HCT116 (cell line): ENCODE results near the gene C20orf204. TPM values are rescaled to one million over a fixed set of nuclear protein-coding genes. Genes with fewer than 3 reads are reported as not detected.

ENCODE experiments used
- ATAC-seq: fragments of 200-7000 bp; cut with Tn5 transposase; 2 replicates; pipeline ENCODE4 v1.9.1; 2020; ENCODE audit warnings: mild to moderate bottlenecking, moderate library complexity
- BruUV-seq: library from RNA; stranded (reverse); fragments of 400-500 nt; replicated peaks from 2 replicates; lab custom pipeline; 2021; lab: Mats Ljungman, UMichigan
- CTCF ChIA-PET: fragments of 300-600 bp; sonication (Branson Sonifier 250); formaldehyde crosslinking; loops from one replicate; lab custom pipeline; 2021; ENCODE audit warnings: antibody characterized with exemption; lab: Charles Lee
- POLR2A ChIA-PET: fragments of 300-600, 350-600 bp; sonication (Branson Sonifier 250); formaldehyde crosslinking; loops from one replicate; lab custom pipeline; 2021; ENCODE audit warnings: antibody characterized with exemption; lab: Charles Lee
- RAD21 ChIA-PET, 2 experiments: fragments of 300-600 bp; sonication (Branson Sonifier 250); formaldehyde crosslinking; loops; one replicate each; lab custom pipeline; 2023; ENCODE audit warnings: low total read pairs in 2 of 2; ENCODE audit not compliant: uncharacterized antibody in 2 of 2, unreplicated experiment in 2 of 2, low non-redundant PET in 1 of 2; lab: Charles Lee
- DNase-seq: peaks from one replicate; pipeline ENCODE4 v3.0.0-alpha.2; 2010; ENCODE audit warnings: low read depth, low spot score
- H2AFZ ChIP-seq: fragments of 200-600 bp; shearing (Covaris generic), sonication (generic); 2 replicates; pipeline ENCODE4 v1.6.1; 2017; ENCODE audit warnings: low read depth, mixed run types, mixed read lengths, antibody characterized with exemption, low read length; ENCODE audit not compliant: poor library complexity, severe bottlenecking
- H3K27ac ChIP-seq: 2 replicates; pipeline ENCODE4 v1.5.1; 2012; ENCODE audit warnings: low read depth, low read length
- H3K27me3 ChIP-seq: fragments of 200-600 bp; sonication (generic); 2 replicates; pipeline ENCODE4 v1.6.1; 2016; ENCODE audit warnings: mixed run types, low read length, mixed read lengths; ENCODE audit not compliant: insufficient read depth
- H3K36me3 ChIP-seq, 2 experiments: fragments of 200-500 bp in 1 of 2; fragments of 200-600 bp in 1 of 2; sonication (Bioruptor generic) in 1 of 2; sonication (generic) in 1 of 2; 2 replicates each; pipeline versions ENCODE4 v1.5.1 to v1.6.1; 2014 to 2016; ENCODE audit warnings: low read length in 2 of 2, inconsistent platforms in 1 of 2, mixed read lengths in 1 of 2, mixed run types in 1 of 2; ENCODE audit not compliant: insufficient read depth in 2 of 2, control insufficient read depth in 1 of 2
- H3K4me1 ChIP-seq, 2 experiments: fragments of 200-600 bp in 1 of 2; sonication (generic) in 1 of 2; 2 replicates each; pipeline versions ENCODE4 v1.5.1 to v1.6.1; 2012 to 2017; ENCODE audit warnings: low read length in 2 of 2, inconsistent platforms in 1 of 2, mild to moderate bottlenecking in 1 of 2, mixed read lengths in 1 of 2, mixed run types in 1 of 2, moderate library complexity in 1 of 2; ENCODE audit not compliant: insufficient read depth in 2 of 2, control insufficient read depth in 1 of 2
- H3K4me2 ChIP-seq: fragments of 200-600 bp; sonication (generic); 2 replicates; pipeline ENCODE4 v1.6.1; 2017; ENCODE audit warnings: mixed run types, low read length, mixed read lengths
- H3K4me3 ChIP-seq, 2 experiments: fragments of 200-600 bp in 1 of 2; sonication (generic) in 1 of 2; replicated peaks in 1 of 2; 2 replicates each; pipeline ENCODE4 v1.5.1; 2011 to 2016; ENCODE audit warnings: low read length in 2 of 2, control low read depth in 1 of 2, low read depth in 1 of 2, mild to moderate bottlenecking in 1 of 2, mixed read lengths in 1 of 2, mixed run types in 1 of 2
- H3K79me2 ChIP-seq: fragments of 200-600 bp; sonication (generic); 2 replicates; pipeline ENCODE4 v1.6.1; 2017; ENCODE audit warnings: mild to moderate bottlenecking, mixed run types, low read length, moderate library complexity, mixed read lengths; ENCODE audit not compliant: insufficient read depth
- H3K9ac ChIP-seq: fragments of 200-600 bp; sonication (generic); 2 replicates; pipeline ENCODE4 v1.6.1; 2016; ENCODE audit warnings: low read length, mixed read lengths
- H3K9me2 ChIP-seq: fragments of 200-600 bp; sonication (generic), shearing (Covaris generic); 2 replicates; pipeline ENCODE4 v1.6.1; 2017; ENCODE audit warnings: mixed run types, mild to moderate bottlenecking, moderate library complexity; ENCODE audit not compliant: insufficient read depth
- H3K9me3 ChIP-seq, 2 experiments: fragments of 200-500 bp in 1 of 2; fragments of 200-600 bp in 1 of 2; sonication (Bioruptor generic) in 1 of 2; sonication (generic) in 1 of 2; 2 replicates each; pipeline ENCODE4 v1.6.1; 2014 to 2017; ENCODE audit warnings: low read length in 2 of 2, mixed read lengths in 2 of 2, inconsistent platforms in 1 of 2, low read depth in 1 of 2, mild to moderate bottlenecking in 1 of 2, mixed run types in 1 of 2, moderate library complexity in 1 of 2; ENCODE audit not compliant: control insufficient read depth in 1 of 2, insufficient read depth in 1 of 2
- H4K20me1 ChIP-seq: fragments of 200-600 bp; sonication (generic), shearing (Covaris generic); 2 replicates; pipeline ENCODE4 v1.6.1; 2017; ENCODE audit warnings: mixed run types, mild to moderate bottlenecking, moderate library complexity; ENCODE audit not compliant: insufficient read depth
- EGR1 ChIP-seq: IDR thresholded peaks from 2 replicates; pipeline ENCODE4 v1.6.1; 2012; ENCODE audit warnings: low read depth
- ELF1 ChIP-seq: IDR thresholded peaks from 2 replicates; pipeline ENCODE4 v1.6.1; 2012; ENCODE audit warnings: low read depth, borderline replicate concordance
- POLR2A ChIP-seq: IDR thresholded peaks from 2 replicates; pipeline ENCODE4 v1.7.0; 2011; ENCODE audit warnings: borderline replicate concordance; ENCODE audit not compliant: insufficient read depth, insufficient read length; ENCODE audit errors: extremely low read depth
- ZNF274 ChIP-seq: fragments of 200-500 bp; sonication (Bioruptor generic); IDR thresholded peaks from 2 replicates; pipeline ENCODE4 v1.6.1; 2014; ENCODE audit warnings: mild to moderate bottlenecking, low read depth, low read length, inconsistent platforms
- intact Hi-C: fragments of 100-400 bp; cut with micrococcal nuclease; formaldehyde crosslinking; loops from 2 replicates; pipeline ENCODE4 v1.10.0; 2022
- total RNA-seq: library from RNA; stranded (reverse); gene quantifications from one replicate; pipeline ENCODE4 v1.2.1, GENCODE V29; 2021; ENCODE audit not compliant: unreplicated experiment
- TF ChIP-seq, protein P1 (sequence below), 3 experiments: fragments of 200-600 bp in 1 of 3; sonication (generic) in 1 of 3; IDR thresholded peaks in 2 of 3; conservative IDR thresholded peaks in 1 of 3; 2 replicates each; pipeline ENCODE4 v1.5.1; 2012 to 2017; ENCODE audit warnings: low read depth in 2 of 3, low read length in 2 of 3, antibody characterized with exemption in 1 of 3, borderline replicate concordance in 1 of 3, control low read depth in 1 of 3, mild to moderate bottlenecking in 1 of 3, mixed read lengths in 1 of 3, mixed run types in 1 of 3, moderate library complexity in 1 of 3; ENCODE audit not compliant: insufficient read depth in 1 of 3

The C20orf204 gene
- total RNA-seq, 1 experiment from 2014 or later: 2.5 TPM

DNA sequence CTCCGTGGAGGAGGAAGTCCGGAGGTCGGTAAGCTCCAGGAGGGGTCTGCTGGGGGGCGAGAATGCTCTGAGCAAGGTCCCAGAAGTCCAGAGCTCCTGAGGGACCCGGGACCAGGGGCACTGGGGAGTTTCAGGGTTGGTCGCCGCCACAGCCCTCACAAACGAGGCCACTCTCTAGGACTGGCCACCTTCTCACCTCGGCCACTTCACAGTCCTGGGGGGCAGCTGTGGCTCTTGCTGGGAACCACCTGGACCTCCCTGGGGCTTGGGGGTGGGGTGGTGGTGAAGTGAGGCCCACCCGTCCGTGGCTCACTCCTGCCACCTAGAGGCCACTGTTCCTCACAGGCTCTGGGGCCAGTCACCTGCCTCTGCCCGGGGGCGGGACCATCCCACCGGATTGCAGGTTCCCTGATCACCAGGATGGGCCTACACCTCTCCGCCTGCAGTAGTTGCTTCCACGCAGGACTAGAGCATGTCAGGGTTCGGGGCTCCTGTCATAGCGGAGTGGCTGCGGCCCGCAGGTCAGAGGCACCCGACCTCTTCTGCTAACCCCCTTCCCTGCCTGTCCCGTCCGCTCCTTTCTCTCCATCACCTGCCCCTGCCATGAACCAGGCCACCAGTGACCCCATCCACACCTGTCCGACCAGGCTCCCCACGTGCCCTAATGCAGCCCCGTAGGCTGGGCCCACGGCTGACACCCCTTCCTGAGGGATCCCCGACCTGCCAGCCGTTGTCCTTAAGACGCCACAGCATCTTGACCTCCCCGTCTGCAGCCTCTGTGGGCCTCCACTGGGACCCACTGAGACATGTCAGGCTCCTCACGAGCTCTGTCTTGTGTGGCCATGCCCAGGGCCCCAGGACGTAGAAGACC is 21.9 kb downstream of the C20orf204 start:
- DNase-seq (no peak), ATAC-seq (peak; percentile 87)
- H4K20me1 ChIP-seq: no peaks in the 10 kb centered on the region
- no peaks in the 10 kb centered on the region for H3K9me3 ChIP-seq
- ChIA-PET RAD21 (no interaction called here), CTCF (interaction anchor here (1.0 to 1.4 kb wide), 3 partner anchors 19 to 520 kb away, joined by 5 to 9 read pairs (median 8); partner anchors contain the start of genes PRPF6 and PTK6), POLR2A (no interaction called here)
- no peaks in the 10 kb centered on the region for H3K79me2 ChIP-seq
- no TSS peak for BruUV-seq
- no peak overlapping the region; the same call in 1 of the 2 replicates for H3K27ac ChIP-seq
- H2AFZ ChIP-seq: no peak overlapping the region
- H3K4me2 ChIP-seq: peak overlapping the region; percentile 19; the same call in 1 of the 2 replicates
- no peaks in the 10 kb centered on the region for H3K9me2 ChIP-seq
- H3K27me3 ChIP-seq: no peaks in the 10 kb centered on the region
- H3K4me1 ChIP-seq: peaks cover 12 to 42% of the 10 kb centered on the region in 2 experiments; a peak in 3 of 4 replicates
- H3K9ac ChIP-seq: no peak overlapping the region
- H3K4me3 ChIP-seq: no peak overlapping the region
- no peak for TF ChIP-seq ZNF274
- no peak for TF ChIP-seq ELF1
- no peak for TF ChIP-seq POLR2A
- TF ChIP-seq EGR1: no peak
- TF ChIP-seq, protein P1, sequence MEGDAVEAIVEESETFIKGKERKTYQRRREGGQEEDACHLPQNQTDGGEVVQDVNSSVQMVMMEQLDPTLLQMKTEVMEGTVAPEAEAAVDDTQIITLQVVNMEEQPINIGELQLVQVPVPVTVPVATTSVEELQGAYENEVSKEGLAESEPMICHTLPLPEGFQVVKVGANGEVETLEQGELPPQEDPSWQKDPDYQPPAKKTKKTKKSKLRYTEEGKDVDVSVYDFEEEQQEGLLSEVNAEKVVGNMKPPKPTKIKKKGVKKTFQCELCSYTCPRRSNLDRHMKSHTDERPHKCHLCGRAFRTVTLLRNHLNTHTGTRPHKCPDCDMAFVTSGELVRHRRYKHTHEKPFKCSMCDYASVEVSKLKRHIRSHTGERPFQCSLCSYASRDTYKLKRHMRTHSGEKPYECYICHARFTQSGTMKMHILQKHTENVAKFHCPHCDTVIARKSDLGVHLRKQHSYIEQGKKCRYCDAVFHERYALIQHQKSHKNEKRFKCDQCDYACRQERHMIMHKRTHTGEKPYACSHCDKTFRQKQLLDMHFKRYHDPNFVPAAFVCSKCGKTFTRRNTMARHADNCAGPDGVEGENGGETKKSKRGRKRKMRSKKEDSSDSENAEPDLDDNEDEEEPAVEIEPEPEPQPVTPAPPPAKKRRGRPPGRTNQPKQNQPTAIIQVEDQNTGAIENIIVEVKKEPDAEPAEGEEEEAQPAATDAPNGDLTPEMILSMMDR (IDR thresholded peaks at IDR 0.05 in 2 of 3, conservative IDR thresholded peaks at IDR 0.05 in 1 of 3; ENCODE audit: borderline replicate concordance in 1 of 3, insufficient read depth in 1 of 3, low read depth in 2 of 3, low read length in 2 of 3): peak in 2 of 3 experiments; percentile 85 to 93; a peak in 4 of 6 replicates
- intact Hi-C loops: loop anchor here (2.0 to 10.0 kb wide), 2 partner anchors 77 to 353 kb away; partner anchors contain the start of genes ARFRP1, PRPF6 and ZGPAT
- no peaks in the 10 kb centered on the region for H3K36me3 ChIP-seq
